Measurements from ENCODE around the gene DOC2A. TPM values are rescaled to one million over a fixed set of nuclear protein-coding genes. Genes with fewer than 3 reads are reported as not detected.
A peak's percentile ranks its signal among the peaks of the same experiment; 100 is the strongest.
"Not testable (repeated sequence)": the region's sequence is repeated elsewhere in the genome, so short reads cannot be mapped to it uniquely, and the experiment has no call there.

DOC2A gene
- polyA plus RNA-seq, 3 donors: 2.9 to 4.9 (median 4.6) TPM

DNA sequence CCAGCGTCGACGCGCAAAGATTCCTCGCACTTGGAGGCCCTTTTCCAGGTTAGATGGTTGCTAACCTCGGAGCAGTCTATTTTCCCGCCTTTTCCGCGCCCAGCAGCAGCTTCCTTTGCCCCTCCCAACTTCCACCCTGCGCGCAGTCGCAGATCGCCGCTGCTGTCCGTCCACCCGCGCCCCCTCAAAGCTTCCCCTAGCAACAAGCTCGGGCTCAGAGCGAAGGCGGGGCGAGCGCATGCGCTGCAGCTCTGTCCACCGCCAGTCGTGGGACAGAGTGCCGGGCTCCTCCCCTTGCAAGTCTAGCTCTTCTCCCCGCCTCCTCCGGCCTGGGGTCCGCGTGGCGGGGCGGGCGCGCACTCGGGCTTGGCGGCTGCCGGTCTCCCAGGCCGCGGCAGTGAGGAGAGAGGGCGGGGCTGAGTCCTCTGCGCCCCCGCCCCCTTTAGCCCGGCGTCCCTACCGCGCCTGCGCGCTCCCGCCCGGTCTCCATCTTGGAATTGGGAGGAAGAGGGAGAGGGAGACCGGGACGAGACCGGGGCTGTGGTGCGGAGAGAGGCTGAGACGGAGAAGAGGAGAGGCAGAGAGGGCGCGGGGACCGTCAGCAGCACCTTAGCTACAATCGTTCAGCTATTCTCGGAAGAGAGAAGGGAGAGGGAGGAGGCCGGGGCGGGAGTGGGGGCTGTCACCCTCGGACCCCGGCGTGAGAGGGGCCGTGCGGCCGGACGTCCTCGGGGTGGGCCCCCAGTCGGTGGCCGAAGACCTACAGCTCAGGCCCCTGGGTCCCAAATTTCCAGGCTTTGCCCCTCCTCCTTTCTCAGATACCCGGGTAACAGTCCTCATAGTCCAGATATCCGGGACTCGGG, 37.2 kb downstream of the DOC2A start, which contains the start of gene TAOK2:
Gene TAOK2, plus strand, starts transcription at position 485 of the 863 bp plus-strand sequence. CDS start 3,905 bp downstream, outside the sequence.
- peak; percentile 99 for DNase-seq

DNA sequence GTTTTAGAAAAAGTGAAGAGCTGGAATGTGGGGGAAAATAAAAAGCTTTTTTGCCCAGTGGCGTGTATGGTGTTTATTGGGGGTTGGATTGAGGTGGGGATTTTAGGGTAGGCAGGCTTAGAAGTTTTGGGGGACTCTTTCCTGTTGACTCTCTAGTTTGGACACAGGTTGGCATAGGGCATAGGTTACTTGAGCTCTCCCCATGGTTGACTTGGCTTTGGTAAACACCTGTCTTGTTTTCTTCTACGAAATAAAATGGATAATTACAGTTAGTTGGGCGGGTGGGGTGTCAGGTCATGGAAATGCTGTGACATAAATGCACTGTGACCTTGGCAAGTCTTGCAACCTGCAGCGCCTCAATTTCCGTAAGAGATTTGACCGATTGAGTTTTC, 37.8 kb downstream of the DOC2A start:
- no peak for DNase-seq

DNA sequence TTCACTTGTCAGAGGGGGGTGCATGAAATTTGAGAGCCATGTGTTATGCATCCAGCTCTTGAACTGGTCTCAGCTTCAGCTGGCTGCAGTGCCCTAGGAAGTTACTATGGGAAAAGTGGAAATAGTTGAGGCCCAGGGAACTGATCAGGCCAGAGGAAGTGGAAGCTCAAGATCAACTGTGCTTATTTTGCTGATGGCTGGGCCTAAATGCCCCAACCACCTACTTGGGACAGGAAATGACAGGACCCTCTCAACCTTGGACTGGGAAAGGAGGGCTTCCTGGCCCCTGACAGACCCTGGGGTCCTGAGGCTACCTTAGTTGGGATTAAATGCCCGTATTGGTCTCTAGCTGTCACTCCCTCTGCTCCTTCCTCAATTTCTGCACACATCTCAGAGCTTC, 38.3 kb downstream of the DOC2A start:
- no peak for DNase-seq

DNA sequence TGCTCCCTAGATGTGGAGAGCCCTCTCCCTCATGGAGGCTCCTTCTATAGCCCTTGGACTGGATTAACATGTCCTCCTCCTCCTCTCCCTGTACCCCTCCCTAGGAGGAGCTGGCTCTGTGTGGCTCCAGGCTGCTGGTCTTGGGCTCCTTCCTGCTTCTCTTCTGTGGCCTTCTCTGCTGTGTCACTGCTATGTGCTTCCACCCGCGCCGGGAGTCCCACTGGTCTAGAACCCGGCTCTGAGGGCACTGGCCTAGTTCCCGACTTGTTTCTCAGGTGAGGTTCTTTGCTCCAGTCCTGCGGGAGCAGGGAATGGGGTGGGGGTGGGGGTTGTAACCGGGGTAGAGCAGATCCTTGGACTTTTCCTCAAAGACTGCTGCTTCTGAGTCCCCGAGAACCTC, 39.5 kb downstream of the DOC2A start:
- DNase-seq: no peak

DNA sequence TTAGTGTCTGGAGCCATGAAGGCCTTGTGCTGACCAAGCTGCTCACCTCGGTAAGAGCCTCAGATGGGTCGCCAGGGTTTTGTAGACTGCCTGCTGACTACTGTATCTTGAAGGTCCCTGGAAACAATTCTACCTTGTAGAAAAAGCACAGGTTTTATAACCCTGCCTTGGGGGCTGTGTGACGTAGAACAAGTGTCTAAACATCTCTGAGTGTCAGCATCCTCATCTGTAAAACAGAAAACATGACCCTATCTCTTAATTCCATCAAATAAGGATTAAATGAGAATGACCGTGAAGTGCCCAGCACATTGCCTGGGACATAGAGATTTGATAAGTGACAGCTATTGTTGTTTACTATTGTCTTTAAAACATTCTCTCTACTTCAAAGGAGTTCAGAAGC, 42.6 kb downstream of the DOC2A start:
- no peak for DNase-seq

DNA sequence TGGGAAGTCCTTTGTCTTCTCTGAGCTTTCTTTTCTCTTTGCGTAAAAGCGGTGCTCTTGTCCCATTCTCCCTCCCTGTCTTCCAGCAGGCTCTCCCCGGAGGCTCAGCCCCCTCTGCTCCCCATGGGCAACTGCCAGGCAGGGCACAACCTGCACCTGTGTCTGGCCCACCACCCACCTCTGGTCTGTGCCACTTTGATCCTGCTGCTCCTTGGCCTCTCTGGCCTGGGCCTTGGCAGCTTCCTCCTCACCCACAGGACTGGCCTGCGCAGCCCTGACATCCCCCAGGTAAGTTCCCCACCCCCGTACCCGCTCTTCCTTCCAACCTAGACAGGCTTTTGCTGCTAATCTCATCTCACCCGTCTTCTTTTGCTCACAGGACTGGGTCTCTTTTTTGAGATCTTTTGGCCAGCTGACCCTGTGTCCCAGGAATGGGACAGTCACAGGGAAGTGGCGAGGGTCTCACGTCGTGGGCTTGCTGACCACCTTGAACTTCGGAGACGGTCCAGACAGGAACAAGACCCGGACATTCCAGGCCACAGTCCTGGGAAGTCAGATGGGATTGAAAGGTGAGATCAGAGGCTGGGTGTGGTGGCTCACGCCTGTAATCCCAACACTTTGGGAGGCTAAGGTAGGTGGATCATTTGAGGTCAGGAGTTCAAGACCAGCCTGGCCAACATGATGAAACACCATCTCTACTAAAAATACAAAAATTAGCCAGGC, 47.6 kb downstream of the DOC2A start:
- DNase-seq: no peak

DNA sequence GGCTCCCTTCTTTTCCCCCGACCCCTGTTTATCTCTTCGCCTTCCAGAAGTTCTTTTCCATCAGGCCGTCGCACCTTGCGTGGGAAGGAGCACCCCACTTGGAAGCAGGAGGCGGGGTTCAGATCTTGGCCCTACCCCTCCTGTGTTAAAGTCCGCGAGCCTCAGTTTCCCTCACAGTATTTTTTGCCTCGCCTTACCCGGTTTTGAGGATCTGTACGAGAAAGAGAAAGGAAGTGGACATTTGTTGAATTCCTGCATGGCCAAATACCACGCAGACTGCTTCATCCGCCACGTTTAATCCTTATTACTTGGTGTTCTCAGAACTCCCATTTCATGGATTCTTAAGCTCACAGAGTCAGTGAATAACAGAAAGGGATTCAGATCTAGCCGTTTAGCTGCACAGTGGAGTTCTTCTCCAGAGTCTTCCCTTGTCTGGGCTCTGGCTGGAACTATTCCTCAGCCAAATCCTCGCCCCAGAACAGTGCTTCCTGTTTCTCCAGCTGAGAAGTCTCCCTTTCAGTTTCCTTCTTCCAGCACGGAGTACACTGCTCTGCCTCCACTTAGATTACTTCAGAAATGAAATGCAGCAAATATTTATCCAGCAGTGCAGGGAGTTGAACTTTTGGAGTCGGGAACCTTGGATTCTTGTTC, 48.4 kb downstream of the DOC2A start:
- no peak for DNase-seq

DNA sequence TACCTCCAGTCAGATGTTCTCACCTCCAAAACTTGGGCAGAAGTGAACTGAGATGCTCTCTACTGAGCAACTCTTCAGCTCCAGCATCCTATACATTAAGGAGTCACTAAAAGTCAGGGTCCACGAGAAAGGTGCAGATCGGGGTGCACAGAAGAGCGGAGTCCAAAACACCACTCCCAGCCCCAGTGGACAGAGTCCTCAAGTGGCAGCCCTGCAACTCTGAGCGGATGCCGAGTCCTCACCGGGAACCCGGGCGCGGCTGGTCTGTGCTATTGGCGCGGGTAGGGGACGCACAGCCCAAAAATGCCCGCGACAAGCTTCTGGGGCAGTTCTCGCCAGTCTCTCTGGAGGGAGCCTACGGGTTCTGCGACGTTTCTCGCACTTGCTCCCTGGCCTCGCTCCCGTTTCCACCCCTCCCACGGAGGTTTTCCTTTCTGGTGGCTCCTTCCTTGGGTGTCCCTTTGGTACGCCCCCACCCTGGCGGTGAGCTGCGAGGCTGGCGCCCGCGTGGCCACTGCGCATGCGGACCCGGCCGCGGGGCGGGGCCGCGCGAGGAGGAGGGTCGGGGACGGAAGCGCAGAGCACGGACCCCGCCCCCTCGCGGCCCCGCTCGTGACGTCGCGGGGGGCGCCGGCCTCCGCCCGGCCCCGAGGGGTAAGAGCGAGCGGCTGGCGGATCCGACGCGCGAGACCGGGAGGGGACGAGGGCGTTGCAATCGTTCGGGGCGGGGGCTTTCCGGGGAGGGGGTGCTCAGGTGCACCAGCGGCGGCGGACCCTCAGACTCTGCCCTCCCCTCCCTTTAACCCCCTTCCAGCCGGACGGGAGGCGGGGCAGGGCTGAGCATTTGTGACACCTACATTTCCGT, 49.1 kb downstream of the DOC2A start, which contains the start of gene TMEM219:
Gene TMEM219, plus strand, starts transcription at position 601 of the 865 bp plus-strand sequence. CDS start 1,065 bp downstream, outside the sequence.
- peak; percentile 91 for DNase-seq

DNA sequence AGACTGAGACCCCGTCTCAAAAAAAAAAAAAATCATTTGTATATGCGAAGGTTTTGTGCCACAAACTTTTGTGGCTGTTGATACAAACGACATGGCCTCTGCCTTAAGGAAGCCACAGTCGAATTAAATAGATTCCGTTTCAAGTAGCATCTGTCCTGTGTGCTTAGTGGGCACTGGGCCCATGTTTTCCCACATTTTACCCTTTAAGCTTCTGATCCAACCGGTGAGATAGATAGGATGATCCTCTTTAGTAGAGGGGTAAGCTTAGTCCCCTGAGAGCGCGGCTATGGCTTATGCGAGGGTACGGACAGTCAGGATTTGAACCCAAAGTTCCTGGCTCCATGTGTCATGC, 49.7 kb downstream of the DOC2A start:
- no peak for DNase-seq

DNA sequence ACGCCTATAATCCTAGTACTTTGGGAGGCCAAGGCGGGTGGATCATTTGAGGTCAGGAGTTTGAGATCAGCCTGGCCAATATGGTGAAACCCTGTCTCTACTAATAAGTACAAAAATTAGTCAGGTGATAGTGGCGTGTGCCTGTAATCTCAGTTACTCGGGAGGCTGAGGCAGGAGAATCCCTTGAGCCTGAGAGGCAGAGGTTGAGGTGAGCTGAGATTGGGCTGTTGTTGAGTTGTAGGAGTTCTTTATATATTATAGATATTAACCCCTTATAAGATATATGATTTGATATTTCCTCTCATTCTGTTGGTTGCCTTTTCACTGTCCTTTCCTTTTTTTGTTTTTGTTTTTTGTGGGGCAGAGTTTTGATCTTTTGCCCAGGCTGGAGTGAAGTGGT, 51.0 kb downstream of the DOC2A start:
- DNase-seq: not testable (repeated sequence)

DNA sequence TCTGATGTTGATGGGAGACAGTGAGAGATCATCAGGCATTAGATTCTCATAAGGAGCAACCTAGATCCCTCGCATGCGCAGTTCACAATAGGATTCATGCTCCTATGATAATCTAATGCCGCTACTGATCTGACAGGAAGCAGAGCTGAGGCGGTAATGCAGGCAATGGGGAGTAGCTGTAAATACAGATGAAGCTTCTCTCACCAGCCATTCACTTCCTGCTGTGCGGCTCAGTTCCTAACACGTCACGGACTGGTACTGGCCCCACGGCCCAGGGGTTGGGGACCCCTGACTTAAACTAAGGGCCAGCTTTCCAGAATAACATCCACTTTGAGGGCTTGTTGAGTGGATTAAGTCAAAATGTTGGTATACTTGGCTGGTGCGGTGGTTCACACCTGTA, 51.5 kb downstream of the DOC2A start:
- no peak for DNase-seq

DNA sequence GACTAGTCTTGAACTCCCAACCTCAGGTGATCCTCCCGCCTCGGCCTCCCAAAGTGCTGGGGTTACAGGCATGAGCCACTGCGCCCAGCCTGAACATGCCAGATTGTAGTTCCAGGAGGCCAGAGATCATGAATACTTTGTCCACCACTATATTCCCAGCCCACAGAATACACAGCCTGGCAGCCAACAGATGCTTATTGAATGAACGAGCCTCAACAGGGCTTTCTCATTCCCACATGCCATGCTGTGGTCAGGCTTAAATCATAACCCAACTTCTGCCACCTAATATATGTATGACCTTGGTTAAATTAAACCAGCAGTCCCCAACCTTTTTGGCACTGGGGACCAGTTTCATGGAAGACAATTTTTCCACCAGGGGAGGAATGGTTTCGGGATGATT, 52.1 kb downstream of the DOC2A start:
- DNase-seq: no peak

Other genes starting within 250 kb of the DOC2A start
- under 1 TPM in 2 of 3 donors, not detected in 1; 0.03 to 0.05 TPM for gene ZG16, start 232.8 kb downstream of the DOC2A start, polyA plus RNA-seq (ENCODE audit: insufficient read length in 3 of 3)
- gene KIF22, start 220.3 kb downstream of the DOC2A start, polyA plus RNA-seq (ENCODE audit: insufficient read length in 3 of 3): 10 to 100 TPM; 68.2 to 81.8 (median 77.3) TPM
- gene MAZ, start 204.5 kb downstream of the DOC2A start, polyA plus RNA-seq (ENCODE audit: insufficient read length in 3 of 3): 100 to 1,000 TPM; 330 to 392 (median 348) TPM
- gene PRRT2, start 198.8 kb downstream of the DOC2A start, polyA plus RNA-seq (ENCODE audit: insufficient read length in 3 of 3): 10 to 100 TPM; 15.4 to 22.5 (median 21.6) TPM
- 10 to 100 TPM; 40.2 to 44.1 (median 43.6) TPM for gene PAGR1, start 194.9 kb downstream of the DOC2A start, polyA plus RNA-seq (ENCODE audit: insufficient read length in 3 of 3)
- gene MVP, start 190.6 kb downstream of the DOC2A start, polyA plus RNA-seq (ENCODE audit: insufficient read length in 3 of 3): 10 to 100 TPM; 16.1 to 24.7 (median 24.2) TPM
- 100 to 1,000 TPM; 111 to 120 (median 117) TPM for gene CDIPT, start 147.8 kb downstream of the DOC2A start, polyA plus RNA-seq (ENCODE audit: insufficient read length in 3 of 3)
- 10 to 100 TPM; 10.1 to 13.6 (median 11.7) TPM for gene SEZ6L2, start 111.5 kb downstream of the DOC2A start, polyA plus RNA-seq (ENCODE audit: insufficient read length in 3 of 3)
- gene ASPHD1, start 110.5 kb downstream of the DOC2A start, polyA plus RNA-seq (ENCODE audit: insufficient read length in 3 of 3): 1 to 10 TPM in 2 of 3 donors, under 1 TPM in 1; 0.95 to 1.4 (median 1.0) TPM
- gene KCTD13, start 84.8 kb downstream of the DOC2A start, polyA plus RNA-seq (ENCODE audit: insufficient read length in 3 of 3): 10 to 100 TPM; 14.8 to 30.9 (median 29.4) TPM
- 100 to 1,000 TPM; 106 to 123 (median 113) TPM for gene TMEM219, start 48.9 kb downstream of the DOC2A start, polyA plus RNA-seq (ENCODE audit: insufficient read length in 3 of 3)
- gene TAOK2, start 37.2 kb downstream of the DOC2A start, polyA plus RNA-seq (ENCODE audit: insufficient read length in 3 of 3): 10 to 100 TPM; 51.0 to 56.5 (median 53.1) TPM
- gene HIRIP3, start 15.4 kb downstream of the DOC2A start, polyA plus RNA-seq (ENCODE audit: insufficient read length in 3 of 3): 10 to 100 TPM; 19.9 to 22.2 (median 20.7) TPM
- gene INO80E, start 14.8 kb downstream of the DOC2A start, polyA plus RNA-seq (ENCODE audit: insufficient read length in 3 of 3): 10 to 100 TPM; 52.3 to 64.9 (median 56.6) TPM
- not detected for gene C16orf92, start 12.2 kb upstream of the DOC2A start, polyA plus RNA-seq (ENCODE audit: insufficient read length in 3 of 3)
- gene TLCD3B, start 20.2 kb upstream of the DOC2A start, polyA plus RNA-seq (ENCODE audit: insufficient read length in 3 of 3): 1 to 10 TPM; 1.2 to 1.7 (median 1.2) TPM
- gene ALDOA, start 54.7 kb upstream of the DOC2A start, polyA plus RNA-seq (ENCODE audit: insufficient read length in 3 of 3): 100 to 1,000 TPM; 525 to 600 (median 593) TPM
- gene PPP4C, start 65.0 kb upstream of the DOC2A start, polyA plus RNA-seq (ENCODE audit: insufficient read length in 3 of 3): 100 to 1,000 TPM in 2 of 3 donors, 10 to 100 TPM in 1; 99.4 to 116 (median 109) TPM
- gene TBX6, start 80.9 kb upstream of the DOC2A start, polyA plus RNA-seq (ENCODE audit: insufficient read length in 3 of 3): 1 to 10 TPM; 1.5 to 1.9 (median 1.7) TPM
- 10 to 100 TPM; 58.6 to 70.9 (median 60.8) TPM for gene YPEL3, start 85.2 kb upstream of the DOC2A start, polyA plus RNA-seq (ENCODE audit: insufficient read length in 3 of 3)
- gene GDPD3, start 102.5 kb upstream of the DOC2A start, polyA plus RNA-seq (ENCODE audit: insufficient read length in 3 of 3): 10 to 100 TPM; 11.3 to 13.6 (median 13.0) TPM
- 10 to 100 TPM; 84.3 to 88.5 (median 85.4) TPM for gene MAPK3, start 112.2 kb upstream of the DOC2A start, polyA plus RNA-seq (ENCODE audit: insufficient read length in 3 of 3)
- 10 to 100 TPM in 1 of 3 donors, 1 to 10 TPM in 2; 9.2 to 15.1 (median 9.8) TPM for gene CORO1A, start 172.6 kb upstream of the DOC2A start, polyA plus RNA-seq (ENCODE audit: insufficient read length in 3 of 3)
- 10 to 100 TPM; 32.5 to 43.1 (median 37.9) TPM for gene BOLA2B, start 182.6 kb upstream of the DOC2A start, polyA plus RNA-seq (ENCODE audit: insufficient read length in 3 of 3)
- gene SLX1A, start 182.8 kb upstream of the DOC2A start, polyA plus RNA-seq (ENCODE audit: insufficient read length in 3 of 3): 10 to 100 TPM; 24.9 to 39.9 (median 35.5) TPM
- 10 to 100 TPM; 10.6 to 25.3 (median 16.6) TPM for gene SULT1A3, start 188.2 kb upstream of the DOC2A start, polyA plus RNA-seq (ENCODE audit: insufficient read length in 3 of 3)
- gene NPIPB13, start 237.5 kb upstream of the DOC2A start, polyA plus RNA-seq (ENCODE audit: insufficient read length in 3 of 3): 10 to 100 TPM in 2 of 3 donors, 1 to 10 TPM in 1; 3.4 to 37.4 (median 29.1) TPM

Data from renal pelvis (tissue), 4 donors.